Measurements from ENCODE around the gene LARGE1. TPM values are rescaled to one million over a fixed set of nuclear protein-coding genes. Genes with fewer than 3 reads are reported as not detected.

Gene LARGE1
- total and polyA plus RNA-seq, 2 of the 8 experiments (the other 6 are each of a cell fraction or from before 2014, with no cell fraction given), result 43.7 to 83.0 TPM

- TF ChIP-seq, protein P1, sequence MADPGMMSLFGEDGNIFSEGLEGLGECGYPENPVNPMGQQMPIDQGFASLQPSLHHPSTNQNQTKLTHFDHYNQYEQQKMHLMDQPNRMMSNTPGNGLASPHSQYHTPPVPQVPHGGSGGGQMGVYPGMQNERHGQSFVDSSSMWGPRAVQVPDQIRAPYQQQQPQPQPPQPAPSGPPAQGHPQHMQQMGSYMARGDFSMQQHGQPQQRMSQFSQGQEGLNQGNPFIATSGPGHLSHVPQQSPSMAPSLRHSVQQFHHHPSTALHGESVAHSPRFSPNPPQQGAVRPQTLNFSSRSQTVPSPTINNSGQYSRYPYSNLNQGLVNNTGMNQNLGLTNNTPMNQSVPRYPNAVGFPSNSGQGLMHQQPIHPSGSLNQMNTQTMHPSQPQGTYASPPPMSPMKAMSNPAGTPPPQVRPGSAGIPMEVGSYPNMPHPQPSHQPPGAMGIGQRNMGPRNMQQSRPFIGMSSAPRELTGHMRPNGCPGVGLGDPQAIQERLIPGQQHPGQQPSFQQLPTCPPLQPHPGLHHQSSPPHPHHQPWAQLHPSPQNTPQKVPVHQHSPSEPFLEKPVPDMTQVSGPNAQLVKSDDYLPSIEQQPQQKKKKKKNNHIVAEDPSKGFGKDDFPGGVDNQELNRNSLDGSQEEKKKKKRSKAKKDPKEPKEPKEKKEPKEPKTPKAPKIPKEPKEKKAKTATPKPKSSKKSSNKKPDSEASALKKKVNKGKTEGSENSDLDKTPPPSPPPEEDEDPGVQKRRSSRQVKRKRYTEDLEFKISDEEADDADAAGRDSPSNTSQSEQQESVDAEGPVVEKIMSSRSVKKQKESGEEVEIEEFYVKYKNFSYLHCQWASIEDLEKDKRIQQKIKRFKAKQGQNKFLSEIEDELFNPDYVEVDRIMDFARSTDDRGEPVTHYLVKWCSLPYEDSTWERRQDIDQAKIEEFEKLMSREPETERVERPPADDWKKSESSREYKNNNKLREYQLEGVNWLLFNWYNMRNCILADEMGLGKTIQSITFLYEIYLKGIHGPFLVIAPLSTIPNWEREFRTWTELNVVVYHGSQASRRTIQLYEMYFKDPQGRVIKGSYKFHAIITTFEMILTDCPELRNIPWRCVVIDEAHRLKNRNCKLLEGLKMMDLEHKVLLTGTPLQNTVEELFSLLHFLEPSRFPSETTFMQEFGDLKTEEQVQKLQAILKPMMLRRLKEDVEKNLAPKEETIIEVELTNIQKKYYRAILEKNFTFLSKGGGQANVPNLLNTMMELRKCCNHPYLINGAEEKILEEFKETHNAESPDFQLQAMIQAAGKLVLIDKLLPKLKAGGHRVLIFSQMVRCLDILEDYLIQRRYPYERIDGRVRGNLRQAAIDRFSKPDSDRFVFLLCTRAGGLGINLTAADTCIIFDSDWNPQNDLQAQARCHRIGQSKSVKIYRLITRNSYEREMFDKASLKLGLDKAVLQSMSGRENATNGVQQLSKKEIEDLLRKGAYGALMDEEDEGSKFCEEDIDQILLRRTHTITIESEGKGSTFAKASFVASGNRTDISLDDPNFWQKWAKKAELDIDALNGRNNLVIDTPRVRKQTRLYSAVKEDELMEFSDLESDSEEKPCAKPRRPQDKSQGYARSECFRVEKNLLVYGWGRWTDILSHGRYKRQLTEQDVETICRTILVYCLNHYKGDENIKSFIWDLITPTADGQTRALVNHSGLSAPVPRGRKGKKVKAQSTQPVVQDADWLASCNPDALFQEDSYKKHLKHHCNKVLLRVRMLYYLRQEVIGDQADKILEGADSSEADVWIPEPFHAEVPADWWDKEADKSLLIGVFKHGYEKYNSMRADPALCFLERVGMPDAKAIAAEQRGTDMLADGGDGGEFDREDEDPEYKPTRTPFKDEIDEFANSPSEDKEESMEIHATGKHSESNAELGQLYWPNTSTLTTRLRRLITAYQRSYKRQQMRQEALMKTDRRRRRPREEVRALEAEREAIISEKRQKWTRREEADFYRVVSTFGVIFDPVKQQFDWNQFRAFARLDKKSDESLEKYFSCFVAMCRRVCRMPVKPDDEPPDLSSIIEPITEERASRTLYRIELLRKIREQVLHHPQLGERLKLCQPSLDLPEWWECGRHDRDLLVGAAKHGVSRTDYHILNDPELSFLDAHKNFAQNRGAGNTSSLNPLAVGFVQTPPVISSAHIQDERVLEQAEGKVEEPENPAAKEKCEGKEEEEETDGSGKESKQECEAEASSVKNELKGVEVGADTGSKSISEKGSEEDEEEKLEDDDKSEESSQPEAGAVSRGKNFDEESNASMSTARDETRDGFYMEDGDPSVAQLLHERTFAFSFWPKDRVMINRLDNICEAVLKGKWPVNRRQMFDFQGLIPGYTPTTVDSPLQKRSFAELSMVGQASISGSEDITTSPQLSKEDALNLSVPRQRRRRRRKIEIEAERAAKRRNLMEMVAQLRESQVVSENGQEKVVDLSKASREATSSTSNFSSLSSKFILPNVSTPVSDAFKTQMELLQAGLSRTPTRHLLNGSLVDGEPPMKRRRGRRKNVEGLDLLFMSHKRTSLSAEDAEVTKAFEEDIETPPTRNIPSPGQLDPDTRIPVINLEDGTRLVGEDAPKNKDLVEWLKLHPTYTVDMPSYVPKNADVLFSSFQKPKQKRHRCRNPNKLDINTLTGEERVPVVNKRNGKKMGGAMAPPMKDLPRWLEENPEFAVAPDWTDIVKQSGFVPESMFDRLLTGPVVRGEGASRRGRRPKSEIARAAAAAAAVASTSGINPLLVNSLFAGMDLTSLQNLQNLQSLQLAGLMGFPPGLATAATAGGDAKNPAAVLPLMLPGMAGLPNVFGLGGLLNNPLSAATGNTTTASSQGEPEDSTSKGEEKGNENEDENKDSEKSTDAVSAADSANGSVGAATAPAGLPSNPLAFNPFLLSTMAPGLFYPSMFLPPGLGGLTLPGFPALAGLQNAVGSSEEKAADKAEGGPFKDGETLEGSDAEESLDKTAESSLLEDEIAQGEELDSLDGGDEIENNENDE (IDR thresholded peaks at IDR 0.05; ENCODE audit: insufficient replicate concordance, low read length), result no peak
- TF ChIP-seq SP2 (IDR thresholded peaks at IDR 0.05; ENCODE audit: low read length) (no peak), JUND (IDR thresholded peaks at IDR 0.05; ENCODE audit: low read length) (no peak), BCL11A (IDR thresholded peaks at IDR 0.05; ENCODE audit: low read depth in 2 of 2, low read length in 2 of 2) (no peak), CHD1 (IDR thresholded peaks at IDR 0.05; ENCODE audit: low read depth, low read length) (no peak), NANOG (IDR thresholded peaks at IDR 0.05; ENCODE audit: insufficient read depth, low read depth, low read length, poor library complexity, severe bottlenecking) (no peak), TBP (IDR thresholded peaks at IDR 0.05; ENCODE audit: low read depth, low read length) (no peak), POU5F1 (IDR thresholded peaks at IDR 0.05; ENCODE audit: low read depth, low read length) (no peak), HDAC2 (IDR thresholded peaks at IDR 0.05; ENCODE audit: borderline replicate concordance in 1 of 2, low read depth in 2 of 2, low read length in 2 of 2) (no peak), ASH2L (IDR thresholded peaks at IDR 0.05; ENCODE audit: low read length) (no peak)
Measured at GRCh38 chr22:33354928-33355327, 565.3 kb downstream of the LARGE1 start (continued).
